H1 (cell line): ENCODE measurements around the gene ACSL4. TPM values are rescaled to one million over a fixed set of nuclear protein-coding genes. Genes with fewer than 3 reads are reported as not detected.

Source experiments
- BACH1 ChIP-seq: IDR thresholded peaks from 2 replicates; pipeline ENCODE4 v1.6.1; 2012; ENCODE audit warnings: low read length, improper control_type of control experiment
- CHD2 ChIP-seq: IDR thresholded peaks from 2 replicates; pipeline ENCODE4 v1.6.1; 2012; ENCODE audit warnings: low read length, improper control_type of control experiment
- POLR2AphosphoS5 ChIP-seq: IDR thresholded peaks from 2 replicates; pipeline ENCODE4 v1.6.1; 2011; ENCODE audit warnings: low read depth, low read length
- polyA plus RNA-seq, 7 experiments: library from polyadenylated mRNA; depleted of rRNA in 3 of 7; stranded (reverse) in 5 of 7; unstranded in 2 of 7; fragments of >200 nt in 5 of 7; fragments of 200-250 nt in 2 of 7; gene quantifications; 1 replicate in 5 of 7; 2 replicates in 1 of 7; 4 replicates in 1 of 7; pipeline versions ENCODE4 v1.2.1 to v1.2.3, GENCODE V29; 2011 to 2013; ENCODE audit warnings: missing spikeins in 2 of 7, mixed read lengths in 2 of 7
- total RNA-seq: library from RNA; stranded (reverse); fragmentation: NEBNext Ultra II Directional; extraction: Animal tissue kit (Norgen Biotek cat#: 25700); gene quantifications from 2 replicates; pipeline ENCODE4 v1.2.1, GENCODE V29; 2021
- TF ChIP-seq, protein P1 (sequence below): fragments of 300-600 bp; sonication (generic); IDR thresholded peaks from 2 replicates; pipeline ENCODE4 v1.7.1; 2012; ENCODE audit warnings: low read length, moderate library complexity, mild to moderate bottlenecking, inconsistent platforms; ENCODE audit not compliant: insufficient replicate concordance

Gene ACSL4
- total and polyA plus RNA-seq, 2 of the 8 experiments (the other 6 are each of a cell fraction or from before 2014, with no cell fraction given) = 11.3 to 47.0 TPM

- TF ChIP-seq, protein P1, sequence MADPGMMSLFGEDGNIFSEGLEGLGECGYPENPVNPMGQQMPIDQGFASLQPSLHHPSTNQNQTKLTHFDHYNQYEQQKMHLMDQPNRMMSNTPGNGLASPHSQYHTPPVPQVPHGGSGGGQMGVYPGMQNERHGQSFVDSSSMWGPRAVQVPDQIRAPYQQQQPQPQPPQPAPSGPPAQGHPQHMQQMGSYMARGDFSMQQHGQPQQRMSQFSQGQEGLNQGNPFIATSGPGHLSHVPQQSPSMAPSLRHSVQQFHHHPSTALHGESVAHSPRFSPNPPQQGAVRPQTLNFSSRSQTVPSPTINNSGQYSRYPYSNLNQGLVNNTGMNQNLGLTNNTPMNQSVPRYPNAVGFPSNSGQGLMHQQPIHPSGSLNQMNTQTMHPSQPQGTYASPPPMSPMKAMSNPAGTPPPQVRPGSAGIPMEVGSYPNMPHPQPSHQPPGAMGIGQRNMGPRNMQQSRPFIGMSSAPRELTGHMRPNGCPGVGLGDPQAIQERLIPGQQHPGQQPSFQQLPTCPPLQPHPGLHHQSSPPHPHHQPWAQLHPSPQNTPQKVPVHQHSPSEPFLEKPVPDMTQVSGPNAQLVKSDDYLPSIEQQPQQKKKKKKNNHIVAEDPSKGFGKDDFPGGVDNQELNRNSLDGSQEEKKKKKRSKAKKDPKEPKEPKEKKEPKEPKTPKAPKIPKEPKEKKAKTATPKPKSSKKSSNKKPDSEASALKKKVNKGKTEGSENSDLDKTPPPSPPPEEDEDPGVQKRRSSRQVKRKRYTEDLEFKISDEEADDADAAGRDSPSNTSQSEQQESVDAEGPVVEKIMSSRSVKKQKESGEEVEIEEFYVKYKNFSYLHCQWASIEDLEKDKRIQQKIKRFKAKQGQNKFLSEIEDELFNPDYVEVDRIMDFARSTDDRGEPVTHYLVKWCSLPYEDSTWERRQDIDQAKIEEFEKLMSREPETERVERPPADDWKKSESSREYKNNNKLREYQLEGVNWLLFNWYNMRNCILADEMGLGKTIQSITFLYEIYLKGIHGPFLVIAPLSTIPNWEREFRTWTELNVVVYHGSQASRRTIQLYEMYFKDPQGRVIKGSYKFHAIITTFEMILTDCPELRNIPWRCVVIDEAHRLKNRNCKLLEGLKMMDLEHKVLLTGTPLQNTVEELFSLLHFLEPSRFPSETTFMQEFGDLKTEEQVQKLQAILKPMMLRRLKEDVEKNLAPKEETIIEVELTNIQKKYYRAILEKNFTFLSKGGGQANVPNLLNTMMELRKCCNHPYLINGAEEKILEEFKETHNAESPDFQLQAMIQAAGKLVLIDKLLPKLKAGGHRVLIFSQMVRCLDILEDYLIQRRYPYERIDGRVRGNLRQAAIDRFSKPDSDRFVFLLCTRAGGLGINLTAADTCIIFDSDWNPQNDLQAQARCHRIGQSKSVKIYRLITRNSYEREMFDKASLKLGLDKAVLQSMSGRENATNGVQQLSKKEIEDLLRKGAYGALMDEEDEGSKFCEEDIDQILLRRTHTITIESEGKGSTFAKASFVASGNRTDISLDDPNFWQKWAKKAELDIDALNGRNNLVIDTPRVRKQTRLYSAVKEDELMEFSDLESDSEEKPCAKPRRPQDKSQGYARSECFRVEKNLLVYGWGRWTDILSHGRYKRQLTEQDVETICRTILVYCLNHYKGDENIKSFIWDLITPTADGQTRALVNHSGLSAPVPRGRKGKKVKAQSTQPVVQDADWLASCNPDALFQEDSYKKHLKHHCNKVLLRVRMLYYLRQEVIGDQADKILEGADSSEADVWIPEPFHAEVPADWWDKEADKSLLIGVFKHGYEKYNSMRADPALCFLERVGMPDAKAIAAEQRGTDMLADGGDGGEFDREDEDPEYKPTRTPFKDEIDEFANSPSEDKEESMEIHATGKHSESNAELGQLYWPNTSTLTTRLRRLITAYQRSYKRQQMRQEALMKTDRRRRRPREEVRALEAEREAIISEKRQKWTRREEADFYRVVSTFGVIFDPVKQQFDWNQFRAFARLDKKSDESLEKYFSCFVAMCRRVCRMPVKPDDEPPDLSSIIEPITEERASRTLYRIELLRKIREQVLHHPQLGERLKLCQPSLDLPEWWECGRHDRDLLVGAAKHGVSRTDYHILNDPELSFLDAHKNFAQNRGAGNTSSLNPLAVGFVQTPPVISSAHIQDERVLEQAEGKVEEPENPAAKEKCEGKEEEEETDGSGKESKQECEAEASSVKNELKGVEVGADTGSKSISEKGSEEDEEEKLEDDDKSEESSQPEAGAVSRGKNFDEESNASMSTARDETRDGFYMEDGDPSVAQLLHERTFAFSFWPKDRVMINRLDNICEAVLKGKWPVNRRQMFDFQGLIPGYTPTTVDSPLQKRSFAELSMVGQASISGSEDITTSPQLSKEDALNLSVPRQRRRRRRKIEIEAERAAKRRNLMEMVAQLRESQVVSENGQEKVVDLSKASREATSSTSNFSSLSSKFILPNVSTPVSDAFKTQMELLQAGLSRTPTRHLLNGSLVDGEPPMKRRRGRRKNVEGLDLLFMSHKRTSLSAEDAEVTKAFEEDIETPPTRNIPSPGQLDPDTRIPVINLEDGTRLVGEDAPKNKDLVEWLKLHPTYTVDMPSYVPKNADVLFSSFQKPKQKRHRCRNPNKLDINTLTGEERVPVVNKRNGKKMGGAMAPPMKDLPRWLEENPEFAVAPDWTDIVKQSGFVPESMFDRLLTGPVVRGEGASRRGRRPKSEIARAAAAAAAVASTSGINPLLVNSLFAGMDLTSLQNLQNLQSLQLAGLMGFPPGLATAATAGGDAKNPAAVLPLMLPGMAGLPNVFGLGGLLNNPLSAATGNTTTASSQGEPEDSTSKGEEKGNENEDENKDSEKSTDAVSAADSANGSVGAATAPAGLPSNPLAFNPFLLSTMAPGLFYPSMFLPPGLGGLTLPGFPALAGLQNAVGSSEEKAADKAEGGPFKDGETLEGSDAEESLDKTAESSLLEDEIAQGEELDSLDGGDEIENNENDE = no peak
- TF ChIP-seq CHD2 (no peak), BACH1 (no peak), POLR2AphosphoS5 (no peak)
Observed at GRCh38 chrX:109660435-109661143, 72.5 kb downstream of the ACSL4 start (continued).
